Suprapubic skin (tissue), 4 donors: ENCODE data around the gene RAMAC. TPM values are rescaled to one million over a fixed set of nuclear protein-coding genes. Genes with fewer than 3 reads are reported as not detected.

Source experiments
- DNase-seq, 2 donors: peaks; one replicate each; pipeline ENCODE4 v3.0.0-alpha.2; 2019; ENCODE audit warnings: low spot score in 2 of 2
- H3K27ac ChIP-seq: fragments of 200-600 bp; sonication (generic); one replicate; pipeline ENCODE4 v1.5.1; 2019
- H3K27me3 ChIP-seq: fragments of 200-600 bp; sonication (generic); one replicate; pipeline ENCODE4 v1.5.1; 2019
- H3K36me3 ChIP-seq: fragments of 200-600 bp; sonication (generic); one replicate; pipeline ENCODE4 v1.5.1; 2019
- H3K4me1 ChIP-seq: fragments of 200-600 bp; sonication (generic); one replicate; pipeline ENCODE4 v1.5.1; 2019
- H3K4me3 ChIP-seq: fragments of 200-600 bp; sonication (generic); one replicate; pipeline ENCODE4 v1.5.1; 2019; ENCODE audit warnings: mild to moderate bottlenecking
- H3K9me3 ChIP-seq: fragments of 200-600 bp; sonication (generic); one replicate; pipeline ENCODE4 v1.5.1; 2019
- EP300 ChIP-seq: sonication (generic); formaldehyde crosslinking; IDR thresholded peaks from one replicate; pipeline ENCODE4 v1.6.1; 2017; ENCODE audit warnings: antibody characterized with exemption
- POLR2A ChIP-seq, 2 donors: fragments of 450-650 bp; IDR thresholded peaks; one replicate each; pipeline ENCODE4 v1.6.1; 2017; ENCODE audit warnings: antibody characterized with exemption in 2 of 2, mild to moderate bottlenecking in 2 of 2, moderate library complexity in 2 of 2
- POLR2AphosphoS5 ChIP-seq, 3 donors: sonication (generic); formaldehyde crosslinking; IDR thresholded peaks; one replicate each; pipeline ENCODE4 v1.6.1; 2017; ENCODE audit warnings: antibody characterized with exemption in 3 of 3
- WGBS: methylation state at CpG from one replicate; pipeline ENCODE4 v1.1.5; 2018; 5-methylcytosine and 5-hydroxymethylcytosine counted together
- total RNA-seq, 4 donors: library from RNA; depleted of rRNA; stranded (reverse); fragments of >200 nt; gene quantifications; one replicate each; pipeline ENCODE4 v1.1.0, GENCODE V29; 2016
- TF ChIP-seq, protein P1 (sequence below), 2 donors: fragments of 200-600 bp in 1 of 2; fragments of 450-650 bp in 1 of 2; sonication (generic) in 1 of 2; IDR thresholded peaks; one replicate each; pipeline ENCODE4 v1.5.1; 2016 to 2019; ENCODE audit warnings: antibody characterized with exemption in 2 of 2, mild to moderate bottlenecking in 1 of 2, moderate library complexity in 1 of 2

The RAMAC gene
- total RNA-seq, 4 donors from 2014 or later = 15.9 to 37.0 (median 22.1) TPM

DNA sequence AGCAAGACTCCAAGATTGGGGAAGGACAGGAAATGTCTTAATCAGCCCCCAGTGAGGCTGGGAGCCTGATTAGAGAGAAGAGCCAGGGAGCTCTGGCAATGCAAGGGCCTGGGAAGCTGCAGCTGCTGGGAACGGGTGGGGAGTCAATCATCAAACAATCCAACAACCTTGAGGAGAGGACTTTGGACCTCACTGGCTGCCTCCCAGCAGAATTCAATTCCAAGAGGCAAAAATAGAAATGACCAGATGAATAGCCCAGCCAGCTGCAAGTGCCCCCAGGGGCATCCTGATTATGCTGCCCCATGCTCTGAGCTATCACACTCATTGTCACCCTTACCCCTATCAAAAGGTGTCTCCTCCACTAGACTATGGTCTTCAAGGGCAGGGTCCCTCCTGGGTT is 27.4 kb upstream of the RAMAC start:
- 80% methylated on average over 1 of the region's 1 CpG for WGBS
- no peaks in the 10 kb centered on the region for H3K36me3 ChIP-seq
- H3K4me1 ChIP-seq = peaks cover 14% of the 10 kb centered on the region
- H3K27ac ChIP-seq = no peak overlapping the region
- DNase-seq = no peak
- H3K9me3 ChIP-seq = no peaks in the 10 kb centered on the region
- H3K4me3 ChIP-seq = no peak overlapping the region
- no peaks in the 10 kb centered on the region for H3K27me3 ChIP-seq
- TF ChIP-seq, protein P1, sequence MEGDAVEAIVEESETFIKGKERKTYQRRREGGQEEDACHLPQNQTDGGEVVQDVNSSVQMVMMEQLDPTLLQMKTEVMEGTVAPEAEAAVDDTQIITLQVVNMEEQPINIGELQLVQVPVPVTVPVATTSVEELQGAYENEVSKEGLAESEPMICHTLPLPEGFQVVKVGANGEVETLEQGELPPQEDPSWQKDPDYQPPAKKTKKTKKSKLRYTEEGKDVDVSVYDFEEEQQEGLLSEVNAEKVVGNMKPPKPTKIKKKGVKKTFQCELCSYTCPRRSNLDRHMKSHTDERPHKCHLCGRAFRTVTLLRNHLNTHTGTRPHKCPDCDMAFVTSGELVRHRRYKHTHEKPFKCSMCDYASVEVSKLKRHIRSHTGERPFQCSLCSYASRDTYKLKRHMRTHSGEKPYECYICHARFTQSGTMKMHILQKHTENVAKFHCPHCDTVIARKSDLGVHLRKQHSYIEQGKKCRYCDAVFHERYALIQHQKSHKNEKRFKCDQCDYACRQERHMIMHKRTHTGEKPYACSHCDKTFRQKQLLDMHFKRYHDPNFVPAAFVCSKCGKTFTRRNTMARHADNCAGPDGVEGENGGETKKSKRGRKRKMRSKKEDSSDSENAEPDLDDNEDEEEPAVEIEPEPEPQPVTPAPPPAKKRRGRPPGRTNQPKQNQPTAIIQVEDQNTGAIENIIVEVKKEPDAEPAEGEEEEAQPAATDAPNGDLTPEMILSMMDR (IDR thresholded peaks at IDR 0.05) = no peak

DNA sequence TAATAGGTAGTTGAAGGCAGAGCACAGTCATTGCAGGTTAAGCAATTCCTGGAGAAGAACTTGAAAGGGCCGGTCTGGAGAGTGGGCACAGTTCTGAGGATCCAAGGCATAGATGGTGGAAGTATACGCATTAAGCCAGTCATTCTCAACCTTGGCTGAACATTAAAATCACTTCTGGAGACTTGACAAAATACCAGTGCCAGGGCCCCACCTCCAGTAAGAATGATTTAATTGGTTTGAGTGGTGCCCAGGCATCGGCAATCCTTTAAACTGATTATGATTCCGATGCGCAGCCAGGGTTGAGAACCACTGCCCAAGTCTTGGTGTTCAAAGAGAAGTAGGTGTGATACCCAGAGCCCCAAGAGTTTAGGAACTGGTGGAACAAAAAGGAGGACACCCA is 26.6 kb upstream of the RAMAC start:
- 77% methylated on average over 5 of the region's 5 CpGs for WGBS
- TF ChIP-seq POLR2A (IDR thresholded peaks at IDR 0.05) = no peak
- no peak for TF ChIP-seq EP300
- TF ChIP-seq POLR2AphosphoS5 (IDR thresholded peaks at IDR 0.05) = no peak
- TF ChIP-seq, protein P1 (IDR thresholded peaks at IDR 0.05) = no peak
- peaks cover 14% of the 10 kb centered on the region for H3K4me1 ChIP-seq
- no peaks in the 10 kb centered on the region for H3K27me3 ChIP-seq
- H3K4me3 ChIP-seq = no peak overlapping the region
- H3K36me3 ChIP-seq = no peaks in the 10 kb centered on the region
- DNase-seq = no peak
- H3K27ac ChIP-seq = no peak overlapping the region
- H3K9me3 ChIP-seq = no peaks in the 10 kb centered on the region

DNA sequence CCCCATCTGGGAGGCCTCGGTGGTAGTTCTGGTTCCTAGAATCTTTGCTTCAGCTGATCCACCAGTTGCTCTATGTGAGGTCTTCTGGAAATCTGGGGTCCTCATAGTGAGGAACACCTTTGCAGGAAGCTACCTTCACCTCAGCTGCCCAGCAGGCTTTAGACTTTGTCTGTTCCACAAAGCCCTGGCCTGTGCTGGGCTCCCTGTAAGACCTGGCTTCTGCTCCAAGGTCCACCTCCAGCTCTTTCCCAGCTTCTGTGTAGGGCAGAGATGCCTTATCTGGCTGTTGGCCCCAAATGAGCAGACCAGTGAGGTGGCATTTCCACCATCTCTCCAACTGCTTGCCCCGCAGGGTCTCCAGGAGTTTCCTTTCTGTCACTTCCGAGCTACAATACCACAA is 25.2 kb upstream of the RAMAC start:
- Histone ChIP-seq H3K4me1 (peaks cover 14% of the 10 kb centered on the region), H3K27me3 (no peaks in the 10 kb centered on the region), H3K36me3 (no peaks in the 10 kb centered on the region), H3K9me3 (no peaks in the 10 kb centered on the region), H3K4me3 (no peak overlapping the region), H3K27ac (no peak overlapping the region)
- 86% methylated on average over 3 of the region's 3 CpGs for WGBS
- DNase-seq = no peak
- TF ChIP-seq POLR2AphosphoS5 (IDR thresholded peaks at IDR 0.05) (no peak), POLR2A (IDR thresholded peaks at IDR 0.05) (no peak), EP300 (no peak)
- TF ChIP-seq, protein P1 (IDR thresholded peaks at IDR 0.05) = no peak

DNA sequence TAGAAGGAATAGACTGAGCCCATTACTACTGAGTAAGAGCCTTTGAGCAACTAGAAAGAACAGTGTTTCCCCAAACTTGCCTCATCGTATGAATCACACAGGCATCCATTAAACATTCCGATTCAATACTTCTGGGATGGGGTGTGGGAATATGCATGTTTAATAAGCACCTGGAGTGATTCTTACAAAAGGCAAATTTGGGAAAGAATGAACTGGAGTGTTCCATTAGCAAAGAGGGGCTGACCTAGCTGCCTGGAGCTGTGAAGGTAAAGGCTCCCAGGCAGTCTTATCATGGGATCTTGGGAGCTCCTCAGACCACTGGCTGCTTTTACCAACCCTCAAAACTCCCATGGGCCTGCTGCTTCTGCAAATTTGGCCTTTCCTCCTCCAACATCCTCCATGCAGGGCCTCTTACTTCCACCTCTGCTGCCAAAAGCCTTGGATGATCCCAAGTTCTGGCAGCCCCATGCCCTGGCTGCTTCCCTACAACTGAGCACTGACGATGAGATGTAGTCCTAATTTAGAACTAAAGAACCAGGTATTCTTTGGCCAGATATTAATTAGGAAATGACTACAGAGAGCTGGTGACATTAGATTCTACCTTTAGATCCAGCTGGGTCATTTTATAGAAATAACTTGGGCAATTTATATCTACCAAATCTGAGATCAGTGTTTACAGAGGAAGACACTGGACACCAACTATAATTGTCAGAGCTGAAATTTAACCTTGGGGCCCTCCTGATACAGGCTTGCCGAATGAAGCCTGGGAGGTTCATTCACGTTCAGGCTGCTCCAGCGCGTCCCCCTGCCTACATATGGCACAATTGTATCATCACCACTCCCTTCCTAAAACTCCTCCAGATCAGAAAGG is 22.3 kb upstream of the RAMAC start:
- no peak overlapping the region for H3K27ac ChIP-seq
- no peak overlapping the region for H3K4me3 ChIP-seq
- TF ChIP-seq POLR2AphosphoS5 (IDR thresholded peaks at IDR 0.05) (no peak), EP300 (no peak), POLR2A (IDR thresholded peaks at IDR 0.05) (no peak)
- TF ChIP-seq, protein P1 (IDR thresholded peaks at IDR 0.05) = no peak
- H3K9me3 ChIP-seq = no peaks in the 10 kb centered on the region
- WGBS = 91% methylated on average over 7 of the region's 7 CpGs
- peaks cover 8% of the 10 kb centered on the region for H3K4me1 ChIP-seq
- no peak for DNase-seq
- no peaks in the 10 kb centered on the region for H3K27me3 ChIP-seq
- H3K36me3 ChIP-seq = no peaks in the 10 kb centered on the region

- Histone ChIP-seq H3K27me3 (no peaks in the 10 kb centered on the region), H3K4me1 (peaks cover under 1% of the 10 kb centered on the region), H3K27ac (no peak overlapping the region), H3K9me3 (no peaks in the 10 kb centered on the region), H3K36me3 (no peaks in the 10 kb centered on the region), H3K4me3 (no peak overlapping the region)
- TF ChIP-seq POLR2A (IDR thresholded peaks at IDR 0.05) = no peak
- TF ChIP-seq, protein P1 (IDR thresholded peaks at IDR 0.05) = no peak
- no peak for TF ChIP-seq POLR2AphosphoS5 (IDR thresholded peaks at IDR 0.05)
- TF ChIP-seq EP300 = no peak
- 98% methylated on average over 5 of the region's 5 CpGs for WGBS
- no peak for DNase-seq
Measured at GRCh38 chr15:82964890-82965289, 21.1 kb upstream of the RAMAC start.
